ENCODE data around the gene SERPINB10.
A peak's percentile ranks its signal among the peaks of the same experiment; 100 is the strongest.

SERPINB10 gene

DNA sequence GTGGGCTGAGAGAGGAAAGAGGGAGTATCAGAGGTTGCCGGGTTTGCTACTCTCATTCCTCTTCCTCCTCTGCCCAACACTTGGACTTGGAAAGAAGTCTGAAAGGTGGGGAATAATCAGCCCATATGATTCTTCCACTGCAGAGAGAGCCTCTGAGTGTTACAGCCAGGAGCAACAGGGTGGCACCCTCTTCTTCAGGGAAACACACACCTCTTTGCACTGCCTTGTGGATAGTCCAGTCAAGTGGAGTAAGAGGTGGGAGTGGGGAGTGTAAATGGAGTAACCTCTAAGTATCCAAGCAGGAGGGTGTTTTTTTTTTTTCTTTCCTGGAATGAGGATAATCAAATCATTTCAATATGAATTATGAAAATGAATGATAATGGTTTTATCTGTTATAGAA is 53.1 kb downstream of the SERPINB10 start:
- no peak for DNase-seq (ENCODE audit: low read depth)
- TF ChIP-seq, protein P1, sequence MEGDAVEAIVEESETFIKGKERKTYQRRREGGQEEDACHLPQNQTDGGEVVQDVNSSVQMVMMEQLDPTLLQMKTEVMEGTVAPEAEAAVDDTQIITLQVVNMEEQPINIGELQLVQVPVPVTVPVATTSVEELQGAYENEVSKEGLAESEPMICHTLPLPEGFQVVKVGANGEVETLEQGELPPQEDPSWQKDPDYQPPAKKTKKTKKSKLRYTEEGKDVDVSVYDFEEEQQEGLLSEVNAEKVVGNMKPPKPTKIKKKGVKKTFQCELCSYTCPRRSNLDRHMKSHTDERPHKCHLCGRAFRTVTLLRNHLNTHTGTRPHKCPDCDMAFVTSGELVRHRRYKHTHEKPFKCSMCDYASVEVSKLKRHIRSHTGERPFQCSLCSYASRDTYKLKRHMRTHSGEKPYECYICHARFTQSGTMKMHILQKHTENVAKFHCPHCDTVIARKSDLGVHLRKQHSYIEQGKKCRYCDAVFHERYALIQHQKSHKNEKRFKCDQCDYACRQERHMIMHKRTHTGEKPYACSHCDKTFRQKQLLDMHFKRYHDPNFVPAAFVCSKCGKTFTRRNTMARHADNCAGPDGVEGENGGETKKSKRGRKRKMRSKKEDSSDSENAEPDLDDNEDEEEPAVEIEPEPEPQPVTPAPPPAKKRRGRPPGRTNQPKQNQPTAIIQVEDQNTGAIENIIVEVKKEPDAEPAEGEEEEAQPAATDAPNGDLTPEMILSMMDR (conservative IDR thresholded peaks at IDR 0.05; ENCODE audit: low read length): no peak
- no peak overlapping the region for H3K4me3 ChIP-seq (ENCODE audit: low read length)

DNA sequence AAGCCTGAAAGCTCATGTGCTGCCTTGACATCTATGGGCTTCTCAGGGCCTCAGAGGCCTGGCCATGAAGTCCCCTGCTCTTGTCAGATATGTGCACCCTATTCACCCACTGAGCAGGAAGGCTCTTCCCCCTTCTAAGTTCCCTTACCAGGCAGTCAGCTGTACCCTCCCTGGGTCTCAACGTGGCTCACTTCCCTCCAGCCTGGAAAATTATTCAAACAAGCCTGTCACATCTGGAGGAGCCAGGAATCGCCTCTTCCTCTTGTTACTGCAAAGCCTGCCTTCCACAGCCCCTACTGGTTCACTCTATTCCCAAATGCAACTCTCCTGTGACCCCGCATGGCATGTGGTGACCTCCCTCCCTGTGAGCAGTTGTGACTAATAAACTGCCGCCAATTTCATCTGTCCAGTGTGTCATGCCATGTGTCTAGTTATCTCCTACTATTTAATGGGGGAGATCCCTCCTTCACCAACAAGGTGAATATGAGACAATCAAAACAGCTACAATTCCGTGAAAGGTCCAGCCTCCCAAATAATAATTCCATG is 53.8 kb downstream of the SERPINB10 start:
- no peak overlapping the region for H3K4me3 ChIP-seq (ENCODE audit: low read length)
- DNase-seq (ENCODE audit: low read depth): no peak
- TF ChIP-seq, protein P1 (conservative IDR thresholded peaks at IDR 0.05; ENCODE audit: low read length): no peak

DNA sequence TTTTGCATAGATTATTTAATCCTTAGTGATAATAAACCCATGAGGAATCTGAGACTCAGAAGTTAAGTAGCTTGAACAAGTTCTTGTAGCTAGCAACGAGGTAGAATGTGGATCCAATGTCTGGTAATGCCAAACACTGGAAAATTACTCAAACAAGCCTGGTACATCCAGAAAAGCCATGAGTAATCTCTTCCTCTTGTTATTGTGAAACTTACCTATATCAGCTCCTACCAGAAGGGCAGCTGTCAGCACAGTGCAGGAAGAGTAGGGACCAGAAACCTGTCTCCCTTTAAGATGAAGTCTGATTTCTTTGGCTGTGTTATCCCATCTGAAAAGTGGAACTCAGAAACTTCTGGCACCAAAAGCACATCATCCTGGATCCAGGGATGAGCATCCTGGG is 54.4 kb downstream of the SERPINB10 start:
- no peak overlapping the region for H3K4me3 ChIP-seq (ENCODE audit: low read length)
- DNase-seq (ENCODE audit: low read depth): no peak
- TF ChIP-seq, protein P1 (conservative IDR thresholded peaks at IDR 0.05; ENCODE audit: low read length): no peak

DNA sequence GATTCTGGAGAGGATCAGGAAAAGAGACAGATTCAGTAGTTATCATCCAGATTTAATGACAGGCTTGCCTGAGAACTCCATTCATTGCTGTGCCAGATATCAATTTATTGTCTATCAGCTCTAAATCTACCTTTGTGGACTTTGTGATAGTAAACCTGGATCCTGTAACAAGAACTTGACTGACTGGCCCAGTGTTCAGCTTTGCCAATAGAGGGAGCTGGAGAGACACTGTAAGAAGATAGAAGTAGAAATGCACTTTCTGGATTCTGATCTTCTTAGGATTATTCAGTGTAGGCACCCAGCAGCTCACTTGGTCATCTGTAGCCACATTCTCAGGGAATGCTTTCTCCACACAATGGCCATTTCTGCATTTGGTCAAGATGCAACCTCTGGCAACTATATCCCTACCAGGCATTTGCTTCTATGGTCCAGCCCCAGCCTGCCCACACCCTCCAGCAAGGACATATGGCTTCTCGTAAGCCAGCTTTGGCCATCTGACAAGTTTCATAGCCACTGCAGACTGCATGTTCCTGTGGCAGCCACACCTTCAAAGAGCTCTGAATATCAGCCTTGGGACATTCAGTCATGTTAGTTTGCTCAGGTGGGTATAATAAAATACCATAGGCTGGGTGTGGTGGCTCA is 56.0 kb downstream of the SERPINB10 start:
- TF ChIP-seq, protein P1 (conservative IDR thresholded peaks at IDR 0.05; ENCODE audit: low read length): peak; percentile 97
- DNase-seq (ENCODE audit: low read depth): peak; percentile 76
- H3K4me3 ChIP-seq (ENCODE audit: low read length): no peak overlapping the region

DNA sequence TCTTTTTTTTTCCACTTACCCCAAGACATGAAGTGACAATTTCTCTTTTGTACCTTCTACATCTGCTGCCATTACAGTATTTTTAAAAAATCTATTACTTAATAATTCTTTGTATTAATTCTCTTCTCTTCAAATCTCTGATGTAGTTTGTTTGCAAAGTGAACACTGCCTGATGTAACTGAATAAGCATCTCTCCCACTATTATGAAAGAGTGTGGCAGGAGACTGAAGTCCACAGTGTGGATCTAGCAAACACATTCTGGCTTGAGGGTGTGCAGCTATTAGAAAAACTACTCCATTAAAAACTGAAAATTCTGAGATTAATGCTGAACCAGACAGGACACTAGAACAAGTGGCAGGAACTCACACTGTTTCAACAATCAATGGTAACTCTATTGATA is 57.1 kb downstream of the SERPINB10 start:
- DNase-seq (ENCODE audit: low read depth): no peak
- TF ChIP-seq, protein P1 (conservative IDR thresholded peaks at IDR 0.05; ENCODE audit: low read length): no peak
- no peak overlapping the region for H3K4me3 ChIP-seq (ENCODE audit: low read length)

DNA sequence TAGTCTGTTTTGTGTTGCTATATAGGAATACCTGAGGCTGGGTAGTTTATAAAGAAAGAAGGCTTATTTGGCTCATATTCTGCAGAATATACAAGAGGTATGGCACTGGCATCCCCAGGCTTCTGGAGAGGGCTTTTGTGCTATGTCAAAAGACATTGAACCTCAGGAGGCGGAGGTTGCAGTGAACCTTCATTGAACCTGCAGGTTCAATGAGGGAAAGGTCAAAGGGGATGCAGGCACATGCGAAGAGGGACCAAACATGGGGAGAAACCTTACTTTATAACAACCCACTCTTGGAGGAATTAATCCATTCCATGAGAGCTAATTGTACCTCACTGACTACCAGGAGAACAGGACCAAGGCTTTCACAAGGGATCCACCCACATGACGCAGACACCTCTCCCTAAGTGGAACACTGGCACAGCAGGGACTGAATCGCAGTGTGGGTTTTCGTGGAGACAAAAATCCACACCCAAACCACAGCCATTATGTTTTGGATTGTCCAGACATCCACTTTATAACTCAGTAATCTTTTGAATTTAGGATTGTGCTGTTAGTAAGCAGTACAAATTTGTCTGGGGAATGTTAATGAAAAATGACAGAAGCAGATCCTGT is 58.1 kb downstream of the SERPINB10 start:
- DNase-seq (ENCODE audit: low read depth): no peak
- TF ChIP-seq, protein P1 (conservative IDR thresholded peaks at IDR 0.05; ENCODE audit: low read length): no peak
- H3K4me3 ChIP-seq (ENCODE audit: low read length): no peak overlapping the region

Data from AG10803 (cell line).